ENCODE results near the gene MEGF11.

Gene MEGF11

GRCh38 chr15:66193066-66193465 lies 60.5 kb downstream of the MEGF11 start:
- H3K27me3 Mint-ChIP-seq (ENCODE audit: low read depth): peaks cover 2% of the 10 kb centered on the region
- H3K36me3 Mint-ChIP-seq (ENCODE audit: low read depth): no peaks in the 10 kb centered on the region
- no peak overlapping the region for H3K27ac Mint-ChIP-seq
- no peak overlapping the region for H3K4me3 Mint-ChIP-seq
- no peak for DNase-seq (ENCODE audit: low spot score)
- no peaks in the 10 kb centered on the region for H3K4me1 Mint-ChIP-seq (ENCODE audit: low read depth)
- H3K9me3 Mint-ChIP-seq: no peaks in the 10 kb centered on the region

GRCh38 chr15:66190746-66191145 lies 62.8 kb downstream of the MEGF11 start:
- DNase-seq (ENCODE audit: low spot score): no peak
- H3K4me3 Mint-ChIP-seq: no peak overlapping the region
- H3K27ac Mint-ChIP-seq: no peak overlapping the region
- no peaks in the 10 kb centered on the region for H3K9me3 Mint-ChIP-seq
- H3K4me1 Mint-ChIP-seq (ENCODE audit: low read depth): no peaks in the 10 kb centered on the region
- H3K27me3 Mint-ChIP-seq (ENCODE audit: low read depth): peaks cover 5% of the 10 kb centered on the region
- no peaks in the 10 kb centered on the region for H3K36me3 Mint-ChIP-seq (ENCODE audit: low read depth)

GRCh38 chr15:66189291-66189690 lies 64.3 kb downstream of the MEGF11 start:
- H3K27me3 Mint-ChIP-seq (ENCODE audit: low read depth): peaks cover 15% of the 10 kb centered on the region
- H3K36me3 Mint-ChIP-seq (ENCODE audit: low read depth): no peaks in the 10 kb centered on the region
- no peak overlapping the region for H3K27ac Mint-ChIP-seq
- H3K4me1 Mint-ChIP-seq (ENCODE audit: low read depth): no peaks in the 10 kb centered on the region
- H3K9me3 Mint-ChIP-seq: no peaks in the 10 kb centered on the region
- DNase-seq (ENCODE audit: low spot score): no peak
- no peak overlapping the region for H3K4me3 Mint-ChIP-seq

GRCh38 chr15:66188464-66188863 lies 65.1 kb downstream of the MEGF11 start:
- Mint-ChIP-seq H3K4me1 (ENCODE audit: low read depth) (no peaks in the 10 kb centered on the region), H3K9me3 (no peaks in the 10 kb centered on the region), H3K4me3 (no peak overlapping the region), H3K36me3 (ENCODE audit: low read depth) (no peaks in the 10 kb centered on the region), H3K27me3 (ENCODE audit: low read depth) (peaks cover 19% of the 10 kb centered on the region), H3K27ac (no peak overlapping the region)
- no peak for DNase-seq (ENCODE audit: low spot score)

- peaks cover 18% of the 10 kb centered on the region for H3K27me3 Mint-ChIP-seq (ENCODE audit: low read depth)
- no peaks in the 10 kb centered on the region for H3K36me3 Mint-ChIP-seq (ENCODE audit: low read depth)
- no peaks in the 10 kb centered on the region for H3K4me1 Mint-ChIP-seq (ENCODE audit: low read depth)
- no peaks in the 10 kb centered on the region for H3K9me3 Mint-ChIP-seq
- no peak for DNase-seq (ENCODE audit: low spot score)
- H3K27ac Mint-ChIP-seq: no peak overlapping the region
- H3K4me3 Mint-ChIP-seq: no peak overlapping the region
These were observed 66.3 kb downstream of the MEGF11 start for GRCh38 chr15:66187271-66187670.

- Mint-ChIP-seq H3K4me3 (no peak overlapping the region), H3K27ac (no peak overlapping the region), H3K27me3 (ENCODE audit: low read depth) (peaks cover 18% of the 10 kb centered on the region), H3K9me3 (no peaks in the 10 kb centered on the region), H3K36me3 (ENCODE audit: low read depth) (no peaks in the 10 kb centered on the region), H3K4me1 (ENCODE audit: low read depth) (no peaks in the 10 kb centered on the region)
- no peak for DNase-seq (ENCODE audit: low spot score)
These were observed 67.3 kb downstream of the MEGF11 start for GRCh38 chr15:66186049-66186825.

- Mint-ChIP-seq H3K4me1 (ENCODE audit: low read depth) (no peaks in the 10 kb centered on the region), H3K4me3 (no peak overlapping the region), H3K9me3 (no peaks in the 10 kb centered on the region), H3K36me3 (ENCODE audit: low read depth) (no peaks in the 10 kb centered on the region), H3K27ac (no peak overlapping the region), H3K27me3 (ENCODE audit: low read depth) (peaks cover 18% of the 10 kb centered on the region)
- DNase-seq (ENCODE audit: low spot score): no peak
These were observed 68.4 kb downstream of the MEGF11 start for GRCh38 chr15:66184936-66185790.

GRCh38 chr15:66184492-66184891 lies 69.1 kb downstream of the MEGF11 start:
- H3K36me3 Mint-ChIP-seq (ENCODE audit: low read depth): no peaks in the 10 kb centered on the region
- DNase-seq (ENCODE audit: low spot score): no peak
- no peaks in the 10 kb centered on the region for H3K9me3 Mint-ChIP-seq
- H3K27me3 Mint-ChIP-seq (ENCODE audit: low read depth): peaks cover 18% of the 10 kb centered on the region
- no peaks in the 10 kb centered on the region for H3K4me1 Mint-ChIP-seq (ENCODE audit: low read depth)
- no peak overlapping the region for H3K4me3 Mint-ChIP-seq
- H3K27ac Mint-ChIP-seq: no peak overlapping the region

GRCh38 chr15:66180531-66181097 lies 72.9 kb downstream of the MEGF11 start:
- no peaks in the 10 kb centered on the region for H3K9me3 Mint-ChIP-seq
- H3K4me1 Mint-ChIP-seq (ENCODE audit: low read depth): no peaks in the 10 kb centered on the region
- H3K27me3 Mint-ChIP-seq (ENCODE audit: low read depth): peaks cover 36% of the 10 kb centered on the region
- H3K4me3 Mint-ChIP-seq: no peak overlapping the region
- DNase-seq (ENCODE audit: low spot score): no peak
- no peak overlapping the region for H3K27ac Mint-ChIP-seq
- no peaks in the 10 kb centered on the region for H3K36me3 Mint-ChIP-seq (ENCODE audit: low read depth)

GRCh38 chr15:66178531-66178910 lies 75.0 kb downstream of the MEGF11 start:
- no peak for DNase-seq (ENCODE audit: low spot score)
- Mint-ChIP-seq H3K4me1 (ENCODE audit: low read depth) (no peaks in the 10 kb centered on the region), H3K9me3 (no peaks in the 10 kb centered on the region), H3K36me3 (ENCODE audit: low read depth) (no peaks in the 10 kb centered on the region), H3K27ac (no peak overlapping the region), H3K4me3 (no peak overlapping the region), H3K27me3 (ENCODE audit: low read depth) (peaks cover 29% of the 10 kb centered on the region)

- H3K36me3 Mint-ChIP-seq (ENCODE audit: low read depth): no peaks in the 10 kb centered on the region
- peaks cover 18% of the 10 kb centered on the region for H3K27me3 Mint-ChIP-seq (ENCODE audit: low read depth)
- H3K27ac Mint-ChIP-seq: no peak overlapping the region
- DNase-seq (ENCODE audit: low spot score): no peak
- H3K4me3 Mint-ChIP-seq: no peak overlapping the region
- H3K4me1 Mint-ChIP-seq (ENCODE audit: low read depth): no peaks in the 10 kb centered on the region
- H3K9me3 Mint-ChIP-seq: no peaks in the 10 kb centered on the region
These were observed 81.1 kb downstream of the MEGF11 start for GRCh38 chr15:66172324-66172980.

- H3K27ac Mint-ChIP-seq: no peak overlapping the region
- no peaks in the 10 kb centered on the region for H3K9me3 Mint-ChIP-seq
- no peaks in the 10 kb centered on the region for H3K36me3 Mint-ChIP-seq (ENCODE audit: low read depth)
- H3K4me1 Mint-ChIP-seq (ENCODE audit: low read depth): no peaks in the 10 kb centered on the region
- H3K4me3 Mint-ChIP-seq: no peak overlapping the region
- DNase-seq (ENCODE audit: low spot score): no peak
- H3K27me3 Mint-ChIP-seq (ENCODE audit: low read depth): peaks cover 15% of the 10 kb centered on the region
These were observed 81.7 kb downstream of the MEGF11 start for GRCh38 chr15:66171841-66172240.

- Mint-ChIP-seq H3K36me3 (ENCODE audit: low read depth) (no peaks in the 10 kb centered on the region), H3K4me1 (ENCODE audit: low read depth) (no peaks in the 10 kb centered on the region), H3K9me3 (no peaks in the 10 kb centered on the region), H3K27ac (no peak overlapping the region), H3K27me3 (ENCODE audit: low read depth) (peaks cover 11% of the 10 kb centered on the region), H3K4me3 (no peak overlapping the region)
- DNase-seq (ENCODE audit: low spot score): no peak
These were observed 82.8 kb downstream of the MEGF11 start for GRCh38 chr15:66170716-66171115.

- Mint-ChIP-seq H3K27ac (no peak overlapping the region), H3K4me3 (no peak overlapping the region), H3K27me3 (ENCODE audit: low read depth) (peaks cover 6% of the 10 kb centered on the region), H3K9me3 (no peaks in the 10 kb centered on the region), H3K4me1 (ENCODE audit: low read depth) (no peaks in the 10 kb centered on the region), H3K36me3 (ENCODE audit: low read depth) (no peaks in the 10 kb centered on the region)
- no peak for DNase-seq (ENCODE audit: low spot score)
These were observed 83.5 kb downstream of the MEGF11 start for GRCh38 chr15:66170042-66170441.

All from T-helper 2 cell treated with Interferon-gamma antibody and Interleukin-4, amounts not matched to agents 5 μg/mL and 100 μg/mL, for 36 hours (primary cell).